SU-DHL-6 (cell line): ENCODE measurements around the gene AKT3.

ENCODE experiments used
- EZH2phosphoT487 ChIP-seq: fragments of 200-600 bp; sonication (generic), shearing (Covaris generic); conservative IDR thresholded peaks from 2 replicates; pipeline ENCODE4 v1.6.1; 2018; ENCODE audit warnings: mild to moderate bottlenecking, antibody characterized with exemption, low read length, moderate library complexity, mixed read lengths
- TF ChIP-seq, protein P1 (sequence below): fragments of 200-600 bp; sonication (generic); IDR thresholded peaks from one replicate; pipeline ENCODE4 v1.5.1; 2017; ENCODE audit warnings: antibody characterized with exemption, mild to moderate bottlenecking, low read length, moderate library complexity; ENCODE audit not compliant: insufficient read depth, poor library complexity, severe bottlenecking

DNA sequence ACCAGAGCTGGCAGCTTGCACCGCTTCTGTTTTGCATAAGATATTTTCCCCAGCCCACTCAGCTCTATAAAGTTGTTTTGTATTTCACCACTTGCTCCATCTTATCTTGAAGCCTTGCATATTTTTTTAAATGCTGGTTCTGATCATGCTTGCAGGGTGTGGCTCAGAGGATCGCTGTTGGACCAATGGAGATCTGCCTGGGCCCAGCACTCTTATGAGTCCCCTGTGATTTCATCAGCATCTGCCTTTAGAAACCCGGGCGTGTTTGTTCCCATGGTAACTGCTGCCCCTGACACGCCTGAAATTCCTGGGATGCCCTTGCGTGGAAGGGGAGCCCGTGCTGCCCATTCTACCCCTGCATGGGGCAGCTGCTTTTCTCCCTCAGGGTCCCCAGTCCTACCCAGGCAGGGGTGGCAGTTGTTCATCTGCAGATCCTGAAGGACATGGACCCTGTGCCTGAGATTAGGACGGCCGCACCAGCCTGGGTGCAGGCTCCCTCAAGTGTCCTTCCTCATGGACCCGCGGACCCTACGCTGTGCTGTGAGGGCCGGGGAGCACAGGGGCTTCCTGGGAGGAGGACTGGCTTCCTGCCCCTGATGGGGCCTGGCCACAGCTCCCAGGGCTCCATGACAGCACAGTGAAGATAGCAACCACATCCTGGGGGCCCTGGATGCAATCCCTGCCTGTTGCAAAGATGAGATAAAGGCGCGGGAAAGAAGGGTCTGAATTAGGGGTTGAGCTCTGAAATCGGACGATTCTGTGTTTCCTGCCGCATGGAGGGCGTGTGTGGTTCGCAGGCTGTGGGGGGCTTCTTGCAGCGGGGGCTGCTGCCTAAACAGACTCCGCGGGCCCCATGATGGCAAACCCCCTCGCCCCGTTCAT, 367.7 kb downstream of the AKT3 start:
- TF ChIP-seq, protein P1, sequence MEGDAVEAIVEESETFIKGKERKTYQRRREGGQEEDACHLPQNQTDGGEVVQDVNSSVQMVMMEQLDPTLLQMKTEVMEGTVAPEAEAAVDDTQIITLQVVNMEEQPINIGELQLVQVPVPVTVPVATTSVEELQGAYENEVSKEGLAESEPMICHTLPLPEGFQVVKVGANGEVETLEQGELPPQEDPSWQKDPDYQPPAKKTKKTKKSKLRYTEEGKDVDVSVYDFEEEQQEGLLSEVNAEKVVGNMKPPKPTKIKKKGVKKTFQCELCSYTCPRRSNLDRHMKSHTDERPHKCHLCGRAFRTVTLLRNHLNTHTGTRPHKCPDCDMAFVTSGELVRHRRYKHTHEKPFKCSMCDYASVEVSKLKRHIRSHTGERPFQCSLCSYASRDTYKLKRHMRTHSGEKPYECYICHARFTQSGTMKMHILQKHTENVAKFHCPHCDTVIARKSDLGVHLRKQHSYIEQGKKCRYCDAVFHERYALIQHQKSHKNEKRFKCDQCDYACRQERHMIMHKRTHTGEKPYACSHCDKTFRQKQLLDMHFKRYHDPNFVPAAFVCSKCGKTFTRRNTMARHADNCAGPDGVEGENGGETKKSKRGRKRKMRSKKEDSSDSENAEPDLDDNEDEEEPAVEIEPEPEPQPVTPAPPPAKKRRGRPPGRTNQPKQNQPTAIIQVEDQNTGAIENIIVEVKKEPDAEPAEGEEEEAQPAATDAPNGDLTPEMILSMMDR, result no peak
- no peak for TF ChIP-seq EZH2phosphoT487
